GM12892 (cell line): ENCODE data around the gene CLCN4.

ENCODE experiments used
- POLR2A ChIP-seq: IDR thresholded peaks from 2 replicates; pipeline ENCODE4 v1.6.1; 2011; ENCODE audit warnings: low read depth, low read length, control low read depth
- POLR2AphosphoS5 ChIP-seq: IDR thresholded peaks from 2 replicates; pipeline ENCODE4 v1.6.1; 2011; ENCODE audit warnings: low read depth, low read length, control low read depth
- TAF1 ChIP-seq: IDR thresholded peaks from 2 replicates; pipeline ENCODE4 v1.6.1; 2011; ENCODE audit warnings: low read depth, mild to moderate bottlenecking, control low read depth, low read length, borderline replicate concordance

- no peak for TF ChIP-seq POLR2A
- TF ChIP-seq POLR2AphosphoS5 = no peak
- no peak for TF ChIP-seq TAF1
Measured at GRCh38 chrX:10197279-10198210, 40.8 kb downstream of the CLCN4 start.
